H9 (cell line): ENCODE results near the gene CLTCL1. TPM values are rescaled to one million over a fixed set of nuclear protein-coding genes. Genes with fewer than 3 reads are reported as not detected.

Experiments
- DNase-seq: peaks from one replicate; pipeline ENCODE4 v3.0.0-alpha.2; 2017
- H2AFZ ChIP-seq: one replicate; pipeline ENCODE4 v1.6.1; 2013; ENCODE audit warnings: mild to moderate bottlenecking, low read length, control low read depth, moderate library complexity
- H2AK5ac ChIP-seq: 2 replicates; pipeline ENCODE4 v1.6.1; 2013; ENCODE audit warnings: low read length, control low read depth, mixed read lengths; ENCODE audit not compliant: insufficient read length
- H2BK120ac ChIP-seq: one replicate; pipeline ENCODE4 v1.6.1; 2013; ENCODE audit warnings: low read depth, mild to moderate bottlenecking, low read length, control low read depth, inconsistent platforms; ENCODE audit not compliant: poor library complexity, severe bottlenecking
- H2BK12ac ChIP-seq: 2 replicates; pipeline ENCODE4 v1.6.1; 2013; ENCODE audit warnings: low read length, control low read depth, mixed read lengths, low read depth; ENCODE audit not compliant: insufficient read length
- H2BK15ac ChIP-seq: 2 replicates; pipeline ENCODE4 v1.6.1; 2013; ENCODE audit warnings: low read depth, low read length, control low read depth
- H2BK20ac ChIP-seq: one replicate; pipeline ENCODE4 v1.6.1; 2013; ENCODE audit warnings: low read depth, mild to moderate bottlenecking, low read length, control low read depth, inconsistent platforms; ENCODE audit not compliant: poor library complexity, severe bottlenecking
- H2BK5ac ChIP-seq: 2 replicates; pipeline ENCODE4 v1.6.1; 2013; ENCODE audit warnings: low read length, control low read depth, mixed read lengths; ENCODE audit not compliant: insufficient read length
- H3K14ac ChIP-seq: 2 replicates; pipeline ENCODE4 v1.6.1; 2013; ENCODE audit warnings: low read length, control low read depth; ENCODE audit not compliant: insufficient read depth
- H3K18ac ChIP-seq: 2 replicates; pipeline ENCODE4 v1.6.1; 2013; ENCODE audit warnings: low read depth, mild to moderate bottlenecking, mixed read lengths, low read length, control low read depth; ENCODE audit not compliant: insufficient read length
- H3K23ac ChIP-seq: 2 replicates; pipeline ENCODE4 v1.6.1; 2013; ENCODE audit warnings: low read length, control low read depth, mixed read lengths, low read depth; ENCODE audit not compliant: insufficient read length
- H3K23me2 ChIP-seq: 2 replicates; pipeline ENCODE4 v1.6.1; 2013; ENCODE audit warnings: low read depth, mild to moderate bottlenecking, mixed read lengths, low read length, control low read depth; ENCODE audit not compliant: insufficient read length, poor library complexity, severe bottlenecking
- H3K27ac ChIP-seq: 2 replicates; pipeline ENCODE4 v1.5.1; 2013; ENCODE audit warnings: low read length, control low read depth, mixed read lengths, low read depth; ENCODE audit not compliant: insufficient read length
- H3K27me3 ChIP-seq: 2 replicates; pipeline ENCODE4 v1.6.1; 2013; ENCODE audit warnings: low read length, control low read depth, inconsistent platforms; ENCODE audit not compliant: insufficient read depth
- H3K4ac ChIP-seq: 2 replicates; pipeline ENCODE4 v1.6.1; 2013; ENCODE audit warnings: low read depth, mild to moderate bottlenecking, control low read depth, inconsistent platforms, low read length, moderate library complexity
- H3K4me1 ChIP-seq: 2 replicates; pipeline ENCODE4 v1.6.1; 2013; ENCODE audit warnings: low read length, control low read depth, inconsistent platforms; ENCODE audit not compliant: insufficient read depth
- H3K4me2 ChIP-seq: 2 replicates; pipeline ENCODE4 v1.6.1; 2013; ENCODE audit warnings: low read length, control low read depth, mixed read lengths; ENCODE audit not compliant: insufficient read length, insufficient read depth
- H3K56ac ChIP-seq: 2 replicates; pipeline ENCODE4 v1.6.1; 2013; ENCODE audit warnings: low read depth, mild to moderate bottlenecking, mixed read lengths, low read length, control low read depth; ENCODE audit not compliant: insufficient read length
- H3K79me1 ChIP-seq: 2 replicates; pipeline ENCODE4 v1.6.1; 2013; ENCODE audit warnings: low read depth, mild to moderate bottlenecking, moderate library complexity, low read length, control low read depth, inconsistent platforms; ENCODE audit not compliant: insufficient read depth, poor library complexity, severe bottlenecking
- H3K79me2 ChIP-seq: 2 replicates; pipeline ENCODE4 v1.6.1; 2013; ENCODE audit warnings: low read length, control low read depth, inconsistent platforms; ENCODE audit not compliant: insufficient read depth
- H3K9ac ChIP-seq: 2 replicates; pipeline ENCODE4 v1.6.1; 2013; ENCODE audit warnings: low read length, control low read depth, mixed read lengths; ENCODE audit not compliant: insufficient read length; ENCODE audit errors: extremely low read depth
- H3K9me3 ChIP-seq: one replicate; pipeline ENCODE4 v1.6.1; 2013; ENCODE audit warnings: low read depth, low read length, inconsistent platforms; ENCODE audit not compliant: control insufficient read depth
- H3T11ph ChIP-seq: one replicate; pipeline ENCODE4 v1.6.1; 2013; ENCODE audit warnings: mild to moderate bottlenecking, low read length, control low read depth, inconsistent platforms
- H4K20me1 ChIP-seq: one replicate; pipeline ENCODE4 v1.6.1; 2013; ENCODE audit not compliant: control insufficient read depth, insufficient read length, insufficient read depth
- H4K5ac ChIP-seq: 2 replicates; pipeline ENCODE4 v1.6.1; 2013; ENCODE audit warnings: low read depth, mild to moderate bottlenecking, mixed read lengths, low read length, control low read depth; ENCODE audit not compliant: insufficient read length
- H4K8ac ChIP-seq: replicated peaks from 2 replicates; pipeline ENCODE4 v1.6.1; 2013; ENCODE audit warnings: low read length, control low read depth, mixed read lengths, low read depth; ENCODE audit not compliant: insufficient read length
- H4K91ac ChIP-seq: 2 replicates; pipeline ENCODE4 v1.6.1; 2013; ENCODE audit warnings: low read depth, mild to moderate bottlenecking, moderate library complexity, mixed read lengths, low read length, control low read depth; ENCODE audit not compliant: insufficient read length
- H3K27ac Mint-ChIP-seq, 3 experiments: 2 replicates in 2 of 3; 3 replicates in 1 of 3; pipeline ENCODE4 v1.8.0; 2020 to 2021; ENCODE audit warnings: mixed read lengths in 3 of 3, mild to moderate bottlenecking in 1 of 3, moderate library complexity in 1 of 3
- H3K27me3 Mint-ChIP-seq: 2 replicates; pipeline ENCODE4 v1.8.0; 2021; ENCODE audit warnings: low read depth, mild to moderate bottlenecking, moderate library complexity, mixed read lengths
- H3K36me3 Mint-ChIP-seq, 3 experiments: 2 replicates in 2 of 3; 3 replicates in 1 of 3; pipeline ENCODE4 v1.8.0; 2020 to 2021; ENCODE audit warnings: low read depth in 3 of 3, mixed read lengths in 3 of 3; ENCODE audit not compliant: insufficient read depth in 1 of 3
- H3K4me1 Mint-ChIP-seq, 2 experiments: 2 replicates each; pipeline ENCODE4 v1.8.0; 2020; ENCODE audit warnings: mixed read lengths in 2 of 2
- H3K4me3 Mint-ChIP-seq, 2 experiments: 2 replicates in 1 of 2; 3 replicates in 1 of 2; pipeline ENCODE4 v1.8.0; 2020 to 2021; ENCODE audit warnings: mild to moderate bottlenecking in 2 of 2, mixed read lengths in 2 of 2, moderate library complexity in 1 of 2
- H3K9me3 Mint-ChIP-seq, 2 experiments: 2 replicates in 1 of 2; 3 replicates in 1 of 2; pipeline ENCODE4 v1.8.0; 2020; ENCODE audit warnings: mild to moderate bottlenecking in 2 of 2, mixed read lengths in 2 of 2, moderate library complexity in 1 of 2
- CTCF ChIP-seq: fragments of 200-600 bp; sonication (generic); conservative IDR thresholded peaks from 3 replicates; pipeline ENCODE4 v1.8.0; 2021; ENCODE audit warnings: antibody characterized with exemption, mild to moderate bottlenecking
- WGBS: extraction: QIAGEN DNeasy Blood & Tissue Kit; methylation state at CpG from one replicate; pipeline ENCODE4 v1.1.7; 2013; ENCODE audit warnings: missing lambda C conversion rate, low lambda C conversion rate, mixed read lengths; ENCODE audit not compliant: insufficient read length; ENCODE audit errors: extremely low coverage; 5-methylcytosine and 5-hydroxymethylcytosine counted together
- total RNA-seq: library from RNA; stranded (reverse); gene quantifications from 2 replicates; pipeline ENCODE4 v1.2.1, GENCODE V29; 2021

The CLTCL1 gene
- total RNA-seq, 1 experiment from 2014 or later: 11.1 TPM

GRCh38 chr22:19132153-19132552 is 159.4 kb downstream of the CLTCL1 start:
- no peak overlapping the region for H4K5ac ChIP-seq
- no peak overlapping the region for H2BK5ac ChIP-seq
- H3K4me1 ChIP-seq: no peaks in the 10 kb centered on the region
- no peak overlapping the region for H2AK5ac ChIP-seq
- no peak overlapping the region for H3K4me3 Mint-ChIP-seq
- no peak overlapping the region for H3K27ac Mint-ChIP-seq
- no peak overlapping the region for H2BK20ac ChIP-seq
- no peak for TF ChIP-seq CTCF
- no peaks in the 10 kb centered on the region for H3K79me2 ChIP-seq
- no peak overlapping the region for H3T11ph ChIP-seq
- no peak overlapping the region for H4K8ac ChIP-seq
- no peak overlapping the region for H2BK12ac ChIP-seq
- H2AFZ ChIP-seq: no peak overlapping the region
- DNase-seq: no peak
- no peaks in the 10 kb centered on the region for H4K20me1 ChIP-seq
- no peaks in the 10 kb centered on the region for H3K79me1 ChIP-seq
- no peaks in the 10 kb centered on the region; the same call in 1 of the 2 replicates for H3K27me3 Mint-ChIP-seq
- no peaks in the 10 kb centered on the region for H3K23me2 ChIP-seq
- H3K23ac ChIP-seq: no peak overlapping the region
- H3K9ac ChIP-seq: no peak overlapping the region
- H3K18ac ChIP-seq: no peak overlapping the region
- H2BK120ac ChIP-seq: no peak overlapping the region
- no peaks in the 10 kb centered on the region for H3K9me3 ChIP-seq
- H3K36me3 Mint-ChIP-seq: peaks cover 15 to 52% (median 33%) of the 10 kb centered on the region in 3 experiments
- no peaks in the 10 kb centered on the region for H3K27me3 ChIP-seq
- WGBS: no CpG with 5 or more reads among the region's 20 CpGs
- H4K91ac ChIP-seq: no peak overlapping the region
- H3K4me1 Mint-ChIP-seq: no peaks in the 10 kb centered on the region; a peak in 1 of 4 replicates
- no peak overlapping the region for H3K4me2 ChIP-seq
- H3K4ac ChIP-seq: no peak overlapping the region
- H2BK15ac ChIP-seq: no peak overlapping the region
- no peak overlapping the region for H3K27ac ChIP-seq
- no peaks in the 10 kb centered on the region for H3K9me3 Mint-ChIP-seq
- H3K56ac ChIP-seq: no peak overlapping the region
- H3K14ac ChIP-seq: no peak overlapping the region
